Activated CD8-positive, alpha-beta memory T cell treated with anti-CD3 and anti-CD28 coated beads for 36 hours (primary cell): ENCODE measurements around the gene ACAD10. TPM values are rescaled to one million over a fixed set of nuclear protein-coding genes. Genes with fewer than 3 reads are reported as not detected.
"Not testable (repeated sequence)": the region's sequence is repeated elsewhere in the genome, so short reads cannot be mapped to it uniquely, and the experiment has no call there.

ENCODE experiments used
- CTCF ChIA-PET: fragments of 350-600 bp; sonication (Branson Sonifier 250); formaldehyde crosslinking; loops from one replicate; lab custom pipeline; 2021; ENCODE audit warnings: antibody characterized with exemption; lab: Charles Lee
- POLR2A ChIA-PET: fragments of 350-600 bp; sonication (Branson Sonifier 250); formaldehyde crosslinking; loops from one replicate; lab custom pipeline; 2021; ENCODE audit warnings: antibody characterized with exemption; lab: Charles Lee
- total RNA-seq, 2 experiments: library from RNA; stranded (reverse); gene quantifications; one replicate each; pipeline ENCODE4 v1.2.3, GENCODE V29; 2021

Gene ACAD10
- total RNA-seq, 2 experiments from 2014 or later = 20.0 to 20.8 TPM

GRCh38 chr12:111684485-111685198 is 1.2 kb upstream of the ACAD10 start:
- POLR2A ChIA-PET = interaction anchor here (1.1 kb wide), 1 partner anchor 11 kb away, joined by 6 read pairs; no protein-coding TSS in a partner anchor
- CTCF ChIA-PET = interaction anchor here (1.4 kb wide), 1 partner anchor 128 kb away, joined by 5 read pairs; no protein-coding TSS in a partner anchor

- CTCF ChIA-PET = interaction anchor here (1.0 to 1.4 kb wide), 3 partner anchors 128 to 288 kb away, joined by 3 to 5 read pairs (median 3); no protein-coding TSS in a partner anchor
- POLR2A ChIA-PET = interaction anchor here (0.8 to 1.2 kb wide), 4 partner anchors 12 to 1405 kb away, joined by 3 to 6 read pairs (median 3); partner anchors contain the start of gene ATP2A2
Measured at GRCh38 chr12:111685322-111685810, 487 bp upstream of the ACAD10 start.

- ChIA-PET CTCF (interaction anchor here (0.9 to 1.2 kb wide), 2 partner anchors 13 to 290 kb away, joined by 3 read pairs; no protein-coding TSS in a partner anchor), POLR2A (interaction anchor here (0.6 to 1.2 kb wide), 3 partner anchors 18 to 1406 kb away, joined by 3 read pairs; partner anchors contain the start of gene ATP2A2)
Measured at GRCh38 chr12:111686574-111687105, 787 bp downstream of the ACAD10 start.

- ChIA-PET CTCF (no interaction called here), POLR2A (no interaction called here)
Measured at GRCh38 chr12:111687255-111687654, 1.4 kb downstream of the ACAD10 start.

GRCh38 chr12:111687952-111688351 is 2.1 kb downstream of the ACAD10 start:
- CTCF ChIA-PET = no interaction called here
- POLR2A ChIA-PET = no interaction called here

GRCh38 chr12:111691262-111691661 is 5.4 kb downstream of the ACAD10 start:
- POLR2A ChIA-PET = interaction anchor here (0.6 to 0.7 kb wide), 2 partner anchors 123 to 127 kb away, joined by 3 to 4 read pairs; no protein-coding TSS in a partner anchor
- CTCF ChIA-PET = interaction anchor here (0.7 kb wide), 1 partner anchor 295 kb away, joined by 4 read pairs; no protein-coding TSS in a partner anchor

GRCh38 chr12:111692575-111693210 is 6.8 kb downstream of the ACAD10 start:
- CTCF ChIA-PET = interaction anchor here (0.7 kb wide), 1 partner anchor 17 kb away, joined by 3 read pairs; no protein-coding TSS in a partner anchor
- POLR2A ChIA-PET = no interaction called here

- ChIA-PET CTCF (no interaction called here), POLR2A (interaction anchor here (0.5 kb wide), 1 partner anchor 146 kb away, joined by 12 read pairs; no protein-coding TSS in a partner anchor)
Measured at GRCh38 chr12:111693818-111694217, 8.0 kb downstream of the ACAD10 start.

GRCh38 chr12:111699962-111700361 is 14.1 kb downstream of the ACAD10 start:
- POLR2A ChIA-PET = no interaction called here
- CTCF ChIA-PET = no interaction called here

GRCh38 chr12:111705672-111706071 is 19.8 kb downstream of the ACAD10 start:
- POLR2A ChIA-PET = no interaction called here
- CTCF ChIA-PET = no interaction called here

GRCh38 chr12:111706145-111706544 is 20.3 kb downstream of the ACAD10 start:
- CTCF ChIA-PET = no interaction called here
- POLR2A ChIA-PET = no interaction called here

GRCh38 chr12:111715279-111715678 is 29.4 kb downstream of the ACAD10 start:
- CTCF ChIA-PET = no interaction called here
- POLR2A ChIA-PET = no interaction called here

- CTCF ChIA-PET, POLR2A ChIA-PET: not testable (repeated sequence)
Measured at GRCh38 chr12:111719316-111719715, 33.5 kb downstream of the ACAD10 start.

- CTCF ChIA-PET = no interaction called here
- POLR2A ChIA-PET = interaction anchor here (0.5 kb wide), 1 partner anchor 683 kb away, joined by 10 read pairs; no protein-coding TSS in a partner anchor
Measured at GRCh38 chr12:111720457-111720856, 34.6 kb downstream of the ACAD10 start.

GRCh38 chr12:111723646-111724360 is 38.0 kb downstream of the ACAD10 start:
- CTCF ChIA-PET, POLR2A ChIA-PET: not testable (repeated sequence)

GRCh38 chr12:111728795-111729194 is 42.9 kb downstream of the ACAD10 start:
- ChIA-PET CTCF (no interaction called here), POLR2A (no interaction called here)

GRCh38 chr12:111730420-111730819 is 44.6 kb downstream of the ACAD10 start:
- POLR2A ChIA-PET = interaction anchor here (0.6 kb wide), 1 partner anchor 235 kb away, joined by 5 read pairs; no protein-coding TSS in a partner anchor

GRCh38 chr12:111732786-111733185 is 46.9 kb downstream of the ACAD10 start:
- POLR2A ChIA-PET = no interaction called here
- CTCF ChIA-PET = no interaction called here

More at GRCh38 chr12:111730420-111730819, 44.6 kb downstream of the ACAD10 start:
- CTCF ChIA-PET = no interaction called here
